RWPE2 (cell line): ENCODE results near the gene LNPEP.

Experiments
- ATAC-seq: fragments of 200-7000 bp; cut with Tn5 transposase; 3 replicates; pipeline ENCODE4 v1.9.1; 2021; ENCODE audit warnings: low read depth
- DNase-seq: peaks from one replicate; pipeline ENCODE4 v3.0.0-alpha.2; 2020; ENCODE audit warnings: low spot score
- H3K27ac ChIP-seq: fragments of 450-650 bp; 2 replicates; pipeline ENCODE4 v1.5.1; 2017; ENCODE audit warnings: mild to moderate bottlenecking; ENCODE audit not compliant: poor library complexity, severe bottlenecking
- H3K27me3 ChIP-seq: fragments of 250-450 bp; sonication (Bioruptor Pico); 2 replicates; pipeline ENCODE4 v1.5.1; 2021; ENCODE audit warnings: mild to moderate bottlenecking, moderate library complexity; ENCODE audit not compliant: insufficient read depth, poor library complexity, severe bottlenecking
- H3K36me3 ChIP-seq: fragments of 250-450 bp; sonication (Bioruptor Pico); 2 replicates; pipeline ENCODE4 v1.5.1; 2020; ENCODE audit warnings: low read depth, mild to moderate bottlenecking, moderate library complexity
- H3K4me1 ChIP-seq: fragments of 250-450 bp; sonication (Bioruptor Pico); 2 replicates; pipeline ENCODE4 v1.5.1; 2021; ENCODE audit warnings: mild to moderate bottlenecking, moderate library complexity; ENCODE audit not compliant: insufficient read depth, poor library complexity, severe bottlenecking
- H3K4me3 ChIP-seq: fragments of 250-450 bp; sonication (Bioruptor Pico); 2 replicates; pipeline ENCODE4 v1.5.1; 2021; ENCODE audit warnings: mild to moderate bottlenecking, moderate library complexity; ENCODE audit not compliant: severe bottlenecking
- H3K9me3 ChIP-seq: fragments of 250-450 bp; sonication (Bioruptor Pico); 2 replicates; pipeline ENCODE4 v1.5.1; 2021; ENCODE audit warnings: mild to moderate bottlenecking, moderate library complexity; ENCODE audit not compliant: severe bottlenecking
- TF ChIP-seq, protein P1 (sequence below): fragments of 450-650 bp; IDR thresholded peaks from one replicate; pipeline ENCODE4 v1.5.1; 2017; ENCODE audit warnings: mild to moderate bottlenecking, moderate library complexity; ENCODE audit not compliant: poor library complexity, severe bottlenecking

The LNPEP gene

GRCh38 chr5:97009212-97009898 is 73.5 kb downstream of the LNPEP start:
- Histone ChIP-seq H3K27me3 (no peaks in the 10 kb centered on the region), H3K4me1 (no peaks in the 10 kb centered on the region), H3K36me3 (peaks cover 55% of the 10 kb centered on the region), H3K27ac (no peak overlapping the region), H3K4me3 (no peak overlapping the region), H3K9me3 (no peaks in the 10 kb centered on the region)
- TF ChIP-seq, protein P1, sequence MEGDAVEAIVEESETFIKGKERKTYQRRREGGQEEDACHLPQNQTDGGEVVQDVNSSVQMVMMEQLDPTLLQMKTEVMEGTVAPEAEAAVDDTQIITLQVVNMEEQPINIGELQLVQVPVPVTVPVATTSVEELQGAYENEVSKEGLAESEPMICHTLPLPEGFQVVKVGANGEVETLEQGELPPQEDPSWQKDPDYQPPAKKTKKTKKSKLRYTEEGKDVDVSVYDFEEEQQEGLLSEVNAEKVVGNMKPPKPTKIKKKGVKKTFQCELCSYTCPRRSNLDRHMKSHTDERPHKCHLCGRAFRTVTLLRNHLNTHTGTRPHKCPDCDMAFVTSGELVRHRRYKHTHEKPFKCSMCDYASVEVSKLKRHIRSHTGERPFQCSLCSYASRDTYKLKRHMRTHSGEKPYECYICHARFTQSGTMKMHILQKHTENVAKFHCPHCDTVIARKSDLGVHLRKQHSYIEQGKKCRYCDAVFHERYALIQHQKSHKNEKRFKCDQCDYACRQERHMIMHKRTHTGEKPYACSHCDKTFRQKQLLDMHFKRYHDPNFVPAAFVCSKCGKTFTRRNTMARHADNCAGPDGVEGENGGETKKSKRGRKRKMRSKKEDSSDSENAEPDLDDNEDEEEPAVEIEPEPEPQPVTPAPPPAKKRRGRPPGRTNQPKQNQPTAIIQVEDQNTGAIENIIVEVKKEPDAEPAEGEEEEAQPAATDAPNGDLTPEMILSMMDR = no peak
- DNase-seq (no peak), ATAC-seq (no peak)

DNA sequence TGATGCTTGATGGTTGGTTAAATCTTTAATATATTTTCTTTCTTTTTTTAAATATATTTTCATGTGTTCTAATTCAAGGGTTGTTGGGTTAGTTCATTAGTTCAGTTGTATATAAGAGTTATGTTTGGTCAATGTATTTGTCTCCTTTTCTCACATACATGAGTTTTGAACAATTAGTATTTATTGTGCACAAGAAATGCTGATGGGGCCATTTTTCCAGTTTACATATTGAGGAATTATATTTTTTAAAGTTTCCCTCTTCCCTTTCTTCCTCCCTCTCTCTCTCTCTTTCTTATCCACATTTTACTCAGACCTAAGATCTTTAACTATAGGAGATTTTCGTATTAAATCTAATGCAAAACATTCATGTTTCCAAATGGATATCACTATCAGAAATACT is 74.0 kb downstream of the LNPEP start:
- DNase-seq (no peak), ATAC-seq (no peak)
- TF ChIP-seq, protein P1 = no peak

DNA sequence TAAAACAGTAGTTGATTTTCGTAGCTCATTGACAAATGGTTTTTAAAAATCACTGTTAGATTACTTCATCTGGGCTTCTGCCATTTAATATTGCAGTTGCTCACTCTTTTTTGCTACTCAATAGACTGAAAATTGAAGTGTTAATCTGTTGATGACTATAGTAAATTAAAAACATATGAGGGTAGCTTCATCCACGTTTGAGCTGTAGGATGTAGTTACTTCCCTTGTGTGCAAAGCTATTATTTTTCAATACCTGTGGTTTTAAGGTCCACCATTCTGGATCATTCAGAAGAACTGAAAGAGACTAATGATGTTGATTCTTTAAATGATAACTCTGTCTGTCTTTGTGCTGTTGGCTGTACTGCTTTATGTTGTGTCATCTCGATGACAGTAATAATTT is 74.7 kb downstream of the LNPEP start:
- Histone ChIP-seq H3K27me3 (no peaks in the 10 kb centered on the region), H3K27ac (no peak overlapping the region), H3K4me1 (no peaks in the 10 kb centered on the region), H3K36me3 (peaks cover 67% of the 10 kb centered on the region), H3K4me3 (no peak overlapping the region), H3K9me3 (no peaks in the 10 kb centered on the region)
- TF ChIP-seq, protein P1 = no peak
- ATAC-seq (no peak), DNase-seq (no peak)

More for the DNA sequence above, 74.0 kb downstream of the LNPEP start:
- Histone ChIP-seq H3K4me1 (no peaks in the 10 kb centered on the region), H3K36me3 (peaks cover 61% of the 10 kb centered on the region), H3K27me3 (no peaks in the 10 kb centered on the region), H3K9me3 (no peaks in the 10 kb centered on the region), H3K4me3 (no peak overlapping the region), H3K27ac (no peak overlapping the region)

- TF ChIP-seq, protein P1 = no peak
- Histone ChIP-seq H3K27me3 (no peaks in the 10 kb centered on the region), H3K36me3 (peaks cover 67% of the 10 kb centered on the region), H3K27ac (no peak overlapping the region), H3K4me3 (no peak overlapping the region), H3K4me1 (no peaks in the 10 kb centered on the region), H3K9me3 (no peaks in the 10 kb centered on the region)
- ATAC-seq = no peak
- DNase-seq = no peak
These were observed 75.7 kb downstream of the LNPEP start for GRCh38 chr5:97011567-97011966.

DNA sequence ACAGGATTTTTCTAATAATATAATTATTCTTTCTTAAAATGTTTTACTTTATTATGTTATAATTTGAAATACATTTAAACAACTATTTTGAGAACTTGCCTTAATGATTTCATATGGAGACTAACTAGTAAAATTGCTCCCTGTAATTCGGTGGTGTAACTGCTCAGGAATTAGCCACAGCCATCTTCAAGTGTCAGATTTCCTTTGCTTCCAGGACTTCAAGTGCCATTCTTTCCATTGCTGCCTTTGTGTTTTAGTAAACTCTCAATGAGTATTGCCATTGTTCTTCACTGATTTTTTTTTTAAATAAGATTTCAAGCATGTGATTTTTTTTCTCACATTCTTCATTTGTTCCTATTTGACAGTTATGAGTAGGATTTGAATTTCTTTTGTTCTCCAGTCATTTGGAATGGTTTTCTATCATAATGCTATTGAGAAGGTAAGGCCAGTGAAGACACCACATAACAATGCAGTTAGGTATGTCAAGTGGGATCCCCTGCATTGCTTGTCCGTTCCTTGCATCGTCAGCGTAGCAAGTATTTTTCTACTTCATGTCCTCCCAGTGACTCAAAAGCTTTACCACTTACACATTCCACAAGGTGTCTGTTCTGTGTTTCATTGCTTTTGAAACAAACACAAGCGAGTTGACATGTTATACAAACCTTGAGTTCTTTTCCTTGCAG is 83.7 kb downstream of the LNPEP start:
- TF ChIP-seq, protein P1 = no peak
- Histone ChIP-seq H3K27ac (no peak overlapping the region), H3K36me3 (peaks cover 78% of the 10 kb centered on the region), H3K4me3 (no peak overlapping the region), H3K27me3 (no peaks in the 10 kb centered on the region), H3K9me3 (no peaks in the 10 kb centered on the region), H3K4me1 (no peaks in the 10 kb centered on the region)
- DNase-seq (no peak), ATAC-seq (no peak)
